Lower leg skin (tissue), 3 donors: ENCODE results near the gene LETM1.

Experiments
- POLR2A ChIP-seq, 2 donors: fragments of 450-650 bp; IDR thresholded peaks; one replicate each; pipeline ENCODE4 v1.6.1; 2016 to 2017; ENCODE audit warnings: antibody characterized with exemption in 2 of 2, mild to moderate bottlenecking in 1 of 2, moderate library complexity in 1 of 2
- TF ChIP-seq, protein P1 (sequence below), 3 donors: fragments of 450-650 bp; IDR thresholded peaks; one replicate each; pipeline ENCODE4 v1.5.1; 2016; ENCODE audit warnings: antibody characterized with exemption in 3 of 3, mild to moderate bottlenecking in 3 of 3, moderate library complexity in 2 of 3

DNA sequence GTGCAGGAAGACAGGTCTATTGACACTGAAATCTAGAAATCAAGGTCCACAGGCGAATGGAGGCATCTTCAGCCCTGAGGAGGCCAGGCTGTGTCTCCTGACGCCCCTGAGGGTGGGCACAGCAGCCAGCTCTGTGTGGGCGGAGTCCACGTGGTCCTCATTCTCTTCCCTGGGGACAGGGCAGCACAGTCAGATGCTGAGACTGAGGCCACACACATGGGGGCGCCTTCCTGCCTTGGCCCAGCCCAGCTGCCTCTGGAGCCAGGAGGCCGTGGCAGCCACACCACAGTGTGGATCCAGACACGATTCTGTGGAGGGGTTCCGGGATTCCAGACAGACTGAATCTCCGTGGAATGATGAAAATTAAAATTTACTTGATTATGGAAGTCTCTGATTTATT is 42.0 kb downstream of the LETM1 start:
- no peak for TF ChIP-seq POLR2A (IDR thresholded peaks at IDR 0.05)
- TF ChIP-seq, protein P1, sequence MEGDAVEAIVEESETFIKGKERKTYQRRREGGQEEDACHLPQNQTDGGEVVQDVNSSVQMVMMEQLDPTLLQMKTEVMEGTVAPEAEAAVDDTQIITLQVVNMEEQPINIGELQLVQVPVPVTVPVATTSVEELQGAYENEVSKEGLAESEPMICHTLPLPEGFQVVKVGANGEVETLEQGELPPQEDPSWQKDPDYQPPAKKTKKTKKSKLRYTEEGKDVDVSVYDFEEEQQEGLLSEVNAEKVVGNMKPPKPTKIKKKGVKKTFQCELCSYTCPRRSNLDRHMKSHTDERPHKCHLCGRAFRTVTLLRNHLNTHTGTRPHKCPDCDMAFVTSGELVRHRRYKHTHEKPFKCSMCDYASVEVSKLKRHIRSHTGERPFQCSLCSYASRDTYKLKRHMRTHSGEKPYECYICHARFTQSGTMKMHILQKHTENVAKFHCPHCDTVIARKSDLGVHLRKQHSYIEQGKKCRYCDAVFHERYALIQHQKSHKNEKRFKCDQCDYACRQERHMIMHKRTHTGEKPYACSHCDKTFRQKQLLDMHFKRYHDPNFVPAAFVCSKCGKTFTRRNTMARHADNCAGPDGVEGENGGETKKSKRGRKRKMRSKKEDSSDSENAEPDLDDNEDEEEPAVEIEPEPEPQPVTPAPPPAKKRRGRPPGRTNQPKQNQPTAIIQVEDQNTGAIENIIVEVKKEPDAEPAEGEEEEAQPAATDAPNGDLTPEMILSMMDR (IDR thresholded peaks at IDR 0.05), result no peak
